ENCODE results near the gene CSRP1. TPM values are rescaled to one million over a fixed set of nuclear protein-coding genes. Genes with fewer than 3 reads are reported as not detected.
"Not testable (repeated sequence)": the region's sequence is repeated elsewhere in the genome, so short reads cannot be mapped to it uniquely, and the experiment has no call there.

Gene CSRP1
- total RNA-seq, 3 donors from 2014 or later, result 150 to 1,587 (median 214) TPM

GRCh38 chr1:201552941-201553351 is 46.0 kb upstream of the CSRP1 start:
- no peak overlapping the region for H3K4me3 ChIP-seq
- no peaks in the 10 kb centered on the region for H3K9me3 ChIP-seq
- DNase-seq, result no peak
- TF ChIP-seq CTCF (IDR thresholded peaks at IDR 0.05), result no peak
- no peak for ATAC-seq
- no peaks in the 10 kb centered on the region for H3K4me1 ChIP-seq (ENCODE audit: low read depth)
- H3K36me3 ChIP-seq (ENCODE audit: low read depth), result no peaks in the 10 kb centered on the region
- intact Hi-C loops (cut with DNase I, micrococcal nuclease), result no loop called here

GRCh38 chr1:201551877-201552731 is 45.2 kb upstream of the CSRP1 start:
- H3K9me3 ChIP-seq, result no peaks in the 10 kb centered on the region
- peak; percentile 11 for ATAC-seq
- no peak overlapping the region for H3K4me3 ChIP-seq
- no peaks in the 10 kb centered on the region for H3K36me3 ChIP-seq (ENCODE audit: low read depth)
- H3K4me1 ChIP-seq (ENCODE audit: low read depth), result no peaks in the 10 kb centered on the region
- TF ChIP-seq CTCF (IDR thresholded peaks at IDR 0.05), result no peak
- no peak for DNase-seq
- intact Hi-C loops (cut with DNase I, micrococcal nuclease), result no loop called here

GRCh38 chr1:201551096-201551495 is 44.2 kb upstream of the CSRP1 start:
- Histone ChIP-seq H3K4me3 (no peak overlapping the region), H3K4me1 (ENCODE audit: low read depth) (no peaks in the 10 kb centered on the region), H3K9me3 (no peaks in the 10 kb centered on the region), H3K36me3 (ENCODE audit: low read depth) (no peaks in the 10 kb centered on the region)
- intact Hi-C loops (cut with DNase I, micrococcal nuclease), result no loop called here
- no peak for ATAC-seq
- no peak for DNase-seq
- no peak for TF ChIP-seq CTCF (IDR thresholded peaks at IDR 0.05)

- H3K4me3 ChIP-seq; H3K9me3 ChIP-seq; ATAC-seq; intact Hi-C loops (cut with DNase I, micrococcal nuclease); H3K36me3 ChIP-seq (ENCODE audit: low read depth); DNase-seq; H3K4me1 ChIP-seq (ENCODE audit: low read depth): not testable (repeated sequence)
Observed at GRCh38 chr1:201549522-201549921, 42.6 kb upstream of the CSRP1 start.

- ATAC-seq, result peak; percentile 40
- H3K9me3 ChIP-seq, result no peaks in the 10 kb centered on the region
- no peaks in the 10 kb centered on the region for H3K36me3 ChIP-seq (ENCODE audit: low read depth)
- no peak overlapping the region for H3K4me3 ChIP-seq
- no peaks in the 10 kb centered on the region for H3K4me1 ChIP-seq (ENCODE audit: low read depth)
- no peak for DNase-seq
- TF ChIP-seq CTCF (IDR thresholded peaks at IDR 0.05), result no peak
- intact Hi-C loops (cut with DNase I, micrococcal nuclease), result no loop called here
Observed at GRCh38 chr1:201545851-201546492, 39.0 kb upstream of the CSRP1 start.

GRCh38 chr1:201544710-201545109 is 37.8 kb upstream of the CSRP1 start:
- intact Hi-C loops (cut with DNase I, micrococcal nuclease), result no loop called here
- H3K4me3 ChIP-seq, result no peak overlapping the region
- H3K4me1 ChIP-seq (ENCODE audit: low read depth), result peaks cover 3% of the 10 kb centered on the region
- H3K36me3 ChIP-seq (ENCODE audit: low read depth), result no peaks in the 10 kb centered on the region
- no peak for ATAC-seq
- TF ChIP-seq CTCF (IDR thresholded peaks at IDR 0.05), result no peak
- H3K9me3 ChIP-seq, result no peaks in the 10 kb centered on the region
- DNase-seq, result no peak

Measured in mucosa of descending colon (tissue), 3 donors.